SKM-1 treated with dmso at 0.1 percent for 144 hours (cell line): ENCODE results near the gene MYCBPAP.

ENCODE experiments used
- DNase-seq: peaks from one replicate; lab custom pipeline; 2025; ENCODE audit not compliant: unreplicated experiment; lab: John Stamatoyannopoulos, UW

The MYCBPAP gene

GRCh38 chr17:50507871-50508572 is at the start of gene MYCBPAP:
Gene MYCBPAP (plus strand): TSS chr17:50508439. CDS start chr17:50508675, 236 bp downstream.
- DNase-seq, result peak; percentile 52

- DNase-seq, result no peak
These were observed 49.2 kb upstream of the MYCBPAP start for GRCh38 chr17:50458701-50459676.

- DNase-seq, result no peak
These were observed 48.5 kb upstream of the MYCBPAP start for GRCh38 chr17:50459756-50460155.

GRCh38 chr17:50460831-50461526 is 47.3 kb upstream of the MYCBPAP start:
- DNase-seq, result no peak

GRCh38 chr17:50461550-50462132 is 46.6 kb upstream of the MYCBPAP start:
- DNase-seq, result no peak

GRCh38 chr17:50462446-50462845 is 45.8 kb upstream of the MYCBPAP start:
- no peak for DNase-seq

GRCh38 chr17:50464121-50464520 is 44.1 kb upstream of the MYCBPAP start:
- DNase-seq, result no peak

- no peak for DNase-seq
These were observed 43.5 kb upstream of the MYCBPAP start for GRCh38 chr17:50464736-50465135.

GRCh38 chr17:50465171-50465570 is 43.1 kb upstream of the MYCBPAP start:
- no peak for DNase-seq

GRCh38 chr17:50465635-50466034 is 42.6 kb upstream of the MYCBPAP start:
- DNase-seq, result no peak

GRCh38 chr17:50466371-50467113 is 41.7 kb upstream of the MYCBPAP start:
- DNase-seq, result no peak

- DNase-seq, result no peak
These were observed 41.0 kb upstream of the MYCBPAP start for GRCh38 chr17:50467114-50467854.

- no peak for DNase-seq
These were observed 40.4 kb upstream of the MYCBPAP start for GRCh38 chr17:50467855-50468303.

- no peak for DNase-seq
These were observed 39.7 kb upstream of the MYCBPAP start, which contains the start of gene CHAD for GRCh38 chr17:50468304-50469207. Gene CHAD (minus strand): TSS chr17:50468880. CDS start chr17:50468813, 67 bp downstream.

GRCh38 chr17:50469208-50469605 is 39.0 kb upstream of the MYCBPAP start:
- DNase-seq, result no peak

GRCh38 chr17:50469671-50470305 is 38.5 kb upstream of the MYCBPAP start:
- no peak for DNase-seq

GRCh38 chr17:50470426-50470825 is 37.8 kb upstream of the MYCBPAP start:
- no peak for DNase-seq
